Posterior cingulate gyrus (tissue), 11 donors: Measurements from ENCODE around the gene TMEM132D.

Experiments used
- DNase-seq, 10 donors: peaks; one replicate each; pipeline versions ENCODE4 v3.0.0 to v3.0.0-alpha.2; 2020 to 2021; ENCODE audit warnings: mixed read lengths in 3 of 10
- intact Hi-C: fragments of 100-400 bp; cut with DNase I; formaldehyde crosslinking; loops from one replicate; pipeline ENCODE4 v1.15.1; 2023

The TMEM132D gene

DNA sequence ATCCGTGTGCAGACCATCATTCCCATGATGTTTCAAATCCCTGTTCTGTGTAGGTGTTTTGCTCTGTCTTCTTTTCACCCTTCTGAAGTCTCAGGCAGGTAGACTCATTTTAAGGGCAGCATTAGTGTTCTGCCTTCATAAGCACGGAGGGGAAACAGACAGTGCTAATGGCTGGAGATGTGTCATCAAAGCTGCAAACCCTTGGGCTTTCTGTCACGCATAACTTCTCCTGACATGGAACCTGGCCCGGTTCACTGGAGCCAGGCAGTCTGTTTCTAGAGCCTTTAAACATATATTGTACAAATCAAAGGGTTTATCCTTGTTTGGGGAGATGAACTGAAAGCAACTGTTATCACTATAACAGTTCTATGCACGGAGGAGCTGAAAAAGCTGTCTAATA is 141.4 kb downstream of the TMEM132D start:
- no peak for DNase-seq
- intact Hi-C loops = no loop called here

DNA sequence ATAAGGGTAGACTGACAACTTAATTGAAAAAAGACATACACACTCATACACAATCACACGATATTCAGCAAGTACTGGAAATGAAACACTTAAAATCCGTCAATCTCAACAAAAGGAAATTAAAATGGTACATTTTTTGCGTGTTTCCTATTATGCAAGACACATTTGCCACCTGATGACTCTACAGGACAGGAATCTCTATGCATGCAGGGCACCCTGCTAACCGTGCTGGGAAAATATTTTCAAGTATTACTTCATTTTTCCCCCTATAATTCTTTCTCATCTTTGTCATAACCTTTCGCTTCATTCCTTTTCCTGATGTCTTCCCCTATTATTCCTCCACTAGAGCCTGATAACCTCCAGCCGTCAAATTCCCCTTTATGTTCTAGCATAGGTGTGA is 150.2 kb downstream of the TMEM132D start:
- DNase-seq = no peak
- intact Hi-C loops = no loop called here

- intact Hi-C loops = no loop called here
- no peak for DNase-seq
These were observed 153.4 kb downstream of the TMEM132D start for GRCh38 chr12:129750421-129750820.

DNA sequence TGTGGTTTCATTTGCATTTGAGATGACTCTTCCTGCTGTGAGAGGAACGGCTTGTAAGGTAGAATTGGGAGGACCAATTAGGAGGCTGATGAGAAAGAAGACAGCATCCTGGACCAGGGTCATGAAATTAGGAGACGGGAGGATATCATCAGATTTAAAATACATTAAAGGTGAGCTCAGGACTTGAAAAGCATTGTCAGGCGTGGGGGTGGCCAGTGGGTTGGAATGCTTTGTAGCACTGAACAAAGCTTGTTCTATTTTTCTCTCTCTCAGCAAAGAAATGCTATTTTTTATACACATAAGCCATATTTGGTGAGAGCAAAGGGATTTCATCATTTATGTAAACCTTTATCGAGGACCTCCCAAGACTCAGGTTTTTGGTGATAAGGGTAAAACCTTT is 157.5 kb downstream of the TMEM132D start:
- DNase-seq = no peak
- intact Hi-C loops = no loop called here

DNA sequence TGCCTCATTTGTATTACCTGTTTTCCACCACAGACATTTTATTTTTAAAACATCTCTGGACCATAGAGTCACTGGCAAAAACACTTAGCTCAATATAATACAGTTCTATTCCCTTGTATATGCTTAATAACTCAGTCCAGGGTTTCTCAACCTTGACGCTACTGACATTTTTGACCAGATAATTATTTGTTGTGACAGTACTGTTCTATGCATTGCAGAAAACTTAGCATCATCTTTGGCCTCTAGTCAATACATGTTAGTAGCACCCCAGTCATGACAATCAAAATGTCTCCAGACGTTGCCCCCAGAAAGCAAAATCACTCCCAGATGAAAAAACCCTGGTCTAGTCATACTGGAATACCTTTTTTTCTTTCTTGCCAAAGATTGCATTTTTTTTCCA is 174.7 kb downstream of the TMEM132D start:
- no peak for DNase-seq
- intact Hi-C loops = no loop called here

DNA sequence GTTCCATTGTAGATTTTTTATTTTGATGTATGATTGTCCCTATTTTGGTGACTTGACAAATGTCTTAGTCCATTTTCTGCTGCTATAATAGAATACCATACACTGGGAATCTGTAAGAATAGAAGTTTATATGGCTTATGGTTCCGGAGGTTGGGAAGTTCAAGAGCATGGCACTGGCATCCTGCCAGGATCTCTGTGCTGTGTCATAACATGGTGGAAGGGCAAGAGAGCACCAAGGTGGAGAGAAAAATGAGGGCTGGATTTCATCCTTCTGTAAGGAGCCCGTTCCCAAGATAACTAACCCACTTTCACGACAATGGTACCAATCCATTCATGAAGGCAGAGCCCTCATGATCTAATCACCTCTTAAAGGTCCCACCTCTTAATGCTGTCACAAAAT is 176.7 kb downstream of the TMEM132D start:
- intact Hi-C loops = no loop called here
- DNase-seq = no peak

GRCh38 chr12:129723260-129723659 is 180.6 kb downstream of the TMEM132D start:
- intact Hi-C loops = no loop called here
- DNase-seq = no peak

- intact Hi-C loops = no loop called here
- peak in 1 of 10 donors; percentile 22 for DNase-seq
These were observed 183.2 kb downstream of the TMEM132D start for GRCh38 chr12:129720618-129721017.

DNA sequence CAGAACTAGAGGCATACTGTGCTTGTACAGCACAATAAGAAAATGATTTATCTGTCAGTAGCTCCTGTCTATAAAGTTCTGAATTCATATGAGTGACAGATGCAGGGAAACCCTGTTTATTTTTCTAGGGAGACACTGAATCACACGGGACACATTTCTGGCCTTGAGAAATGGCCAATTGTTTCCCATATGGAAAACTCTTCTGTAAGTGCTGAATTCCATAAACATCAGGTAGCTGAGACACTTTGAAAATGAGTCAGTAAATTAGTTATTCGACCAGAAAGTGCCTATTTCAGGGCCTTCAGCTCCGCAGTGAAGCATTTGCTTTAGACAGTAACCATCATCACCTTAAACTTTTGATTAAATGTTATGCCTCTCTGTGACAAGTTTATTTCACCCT is 184.4 kb downstream of the TMEM132D start:
- DNase-seq = no peak
- intact Hi-C loops = no loop called here

- DNase-seq = no peak
- intact Hi-C loops = no loop called here
These were observed 186.4 kb downstream of the TMEM132D start for GRCh38 chr12:129717438-129717837.

DNA sequence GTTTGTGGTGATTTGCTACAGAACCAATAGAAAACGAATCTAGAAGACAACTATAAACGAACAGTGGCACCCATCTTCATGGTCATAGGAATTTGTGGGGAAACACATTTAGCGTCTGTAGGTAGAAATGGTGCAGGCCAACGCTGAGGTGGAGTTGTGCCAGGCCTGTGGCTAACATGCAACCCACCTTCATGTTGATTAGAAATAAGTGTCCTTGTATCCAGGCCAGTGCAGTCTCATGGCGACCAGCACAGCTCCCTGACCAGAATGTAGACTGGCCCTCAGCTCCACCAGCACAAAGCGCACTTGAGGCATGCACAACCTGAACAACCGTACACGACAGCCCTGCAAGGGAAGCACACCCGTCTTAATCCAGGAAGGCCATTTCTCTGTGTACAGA is 187.0 kb downstream of the TMEM132D start:
- intact Hi-C loops = no loop called here
- DNase-seq = no peak

GRCh38 chr12:129706716-129707115 is 197.1 kb downstream of the TMEM132D start:
- no peak for DNase-seq
- intact Hi-C loops = no loop called here

- intact Hi-C loops = no loop called here
- DNase-seq = no peak
These were observed 199.5 kb downstream of the TMEM132D start for GRCh38 chr12:129704232-129704830.

DNA sequence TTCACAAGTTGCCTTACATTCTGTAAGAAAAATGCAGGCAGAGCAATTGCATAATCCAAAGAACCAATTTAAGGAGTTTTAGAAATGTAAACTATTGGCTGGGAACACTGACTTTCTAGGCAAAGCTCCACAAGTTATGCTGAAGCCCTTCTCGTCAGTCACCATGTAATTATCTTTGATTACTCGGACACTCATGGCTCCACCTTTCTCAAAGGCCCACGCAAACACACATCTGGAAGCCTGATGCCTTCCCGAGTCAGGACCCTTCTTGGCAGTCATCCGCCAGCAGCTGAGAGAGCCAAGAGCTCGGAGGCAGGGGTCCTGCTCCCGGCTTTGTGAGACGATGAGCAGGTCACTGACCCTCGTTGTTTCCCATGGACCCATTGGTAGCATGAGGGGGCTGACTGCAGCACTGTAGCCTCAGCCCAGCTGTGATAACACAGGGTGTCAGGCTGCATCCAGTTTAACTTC is 202.2 kb downstream of the TMEM132D start:
- no peak for DNase-seq

DNA sequence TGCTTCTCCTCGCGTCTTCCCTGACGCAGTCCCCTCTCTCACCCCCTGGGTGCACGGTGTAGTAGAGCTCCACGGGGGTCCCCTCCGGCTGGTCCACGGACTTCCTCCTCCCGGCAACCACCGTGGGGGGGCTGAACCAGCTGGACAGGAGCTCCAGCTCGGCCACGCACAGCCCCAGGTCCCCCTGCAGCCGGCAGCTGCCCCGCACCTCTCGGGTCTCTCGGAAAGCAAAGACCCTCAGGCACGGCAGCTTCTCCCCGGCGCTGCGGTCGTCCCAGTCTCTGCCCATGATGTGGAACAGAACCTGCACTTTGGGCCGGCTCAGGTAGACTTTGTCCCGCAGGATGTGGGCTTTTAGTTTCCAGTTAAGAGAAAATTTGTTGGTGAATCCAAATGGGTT is 203.8 kb downstream of the TMEM132D start:
- intact Hi-C loops = no loop called here

More for the DNA sequence above, 202.2 kb downstream of the TMEM132D start:
- intact Hi-C loops = no loop called here

GRCh38 chr12:129696926-129697325 is 206.9 kb downstream of the TMEM132D start:
- DNase-seq = no peak
- intact Hi-C loops = no loop called here

More for the DNA sequence above, 203.8 kb downstream of the TMEM132D start:
- DNase-seq = no peak

- intact Hi-C loops = no loop called here
- no peak for DNase-seq
These were observed 207.4 kb downstream of the TMEM132D start for GRCh38 chr12:129696405-129696804.

GRCh38 chr12:129693731-129694130 is 210.1 kb downstream of the TMEM132D start:
- peak in 3 of 10 donors; percentile 40 to 86 (median 70) for DNase-seq

DNA sequence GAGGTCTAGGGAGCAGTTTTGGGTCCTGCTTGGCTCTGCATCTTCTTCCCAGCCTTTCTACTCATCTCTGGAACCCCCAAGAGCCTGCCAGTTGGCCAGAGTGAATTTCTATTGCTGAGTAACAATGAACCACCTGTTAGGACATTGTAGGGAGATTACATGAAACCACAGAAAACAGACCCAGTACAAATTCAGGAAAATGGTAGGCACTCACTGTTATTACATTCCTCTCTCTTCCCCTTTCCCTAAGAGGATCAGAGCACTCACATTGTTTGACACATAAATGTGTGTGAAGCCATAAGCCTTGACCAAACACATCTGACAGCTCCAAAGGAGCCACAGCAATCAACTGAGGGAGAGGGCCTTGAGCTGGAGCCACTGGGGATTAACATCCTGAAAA is 216.1 kb downstream of the TMEM132D start:
- DNase-seq = no peak
- intact Hi-C loops = no loop called here

More at GRCh38 chr12:129693731-129694130, 210.1 kb downstream of the TMEM132D start:
- intact Hi-C loops = no loop called here

- DNase-seq = no peak
- intact Hi-C loops = no loop called here
These were observed 222.0 kb downstream of the TMEM132D start for GRCh38 chr12:129681830-129682229.

DNA sequence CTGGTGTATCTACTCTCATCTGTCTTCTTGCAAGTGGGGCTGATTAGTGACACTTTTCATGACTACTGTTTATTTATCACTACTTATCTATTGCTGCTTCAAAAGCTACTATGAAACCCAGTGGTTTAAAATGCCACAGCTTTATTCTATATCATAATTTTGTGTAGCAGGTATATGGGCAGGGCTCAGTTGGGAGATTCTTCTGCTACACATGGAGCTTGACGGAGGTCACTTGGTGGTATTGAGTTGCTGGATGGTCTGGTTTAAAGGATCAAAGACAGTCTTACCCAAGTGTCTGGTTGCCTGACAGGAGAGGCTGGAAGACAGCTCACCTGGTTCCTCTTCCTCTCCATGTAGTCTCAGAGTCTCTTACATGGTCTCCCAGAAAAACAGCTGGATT is 222.7 kb downstream of the TMEM132D start:
- no peak for DNase-seq
- intact Hi-C loops = no loop called here

- intact Hi-C loops = no loop called here
- peak in 4 of 10 donors; percentile 28 to 85 (median 54) for DNase-seq
These were observed 227.4 kb downstream of the TMEM132D start for GRCh38 chr12:129676411-129676810.

DNA sequence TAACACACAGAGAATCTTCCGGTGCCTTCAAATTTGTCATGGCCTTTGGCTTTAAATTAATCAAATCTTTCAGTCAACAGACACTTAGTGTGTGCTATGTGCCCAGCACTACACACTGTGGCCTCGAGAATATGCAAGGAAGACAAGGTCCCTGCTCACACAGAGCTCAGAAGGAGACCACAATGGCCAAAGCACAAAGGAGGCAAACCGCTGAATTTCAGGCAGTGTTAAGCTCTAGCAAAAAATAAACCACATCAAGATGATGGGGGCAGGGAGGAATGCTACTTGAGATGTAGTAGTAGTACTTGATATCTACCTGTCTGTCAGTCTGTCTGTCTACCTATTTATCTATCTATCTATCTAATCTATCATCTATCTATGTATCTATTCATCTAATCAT is 227.9 kb downstream of the TMEM132D start:
- intact Hi-C loops = no loop called here
- DNase-seq = no peak
